ENCODE data around the gene PDZD2.

PDZD2 gene

GRCh38 chr5:31942546-31942945, 303.6 kb downstream of the PDZD2 start:
- no peak for DNase-seq (ENCODE audit: low read depth)
- TF ChIP-seq CTCF (IDR thresholded peaks at IDR 0.05; ENCODE audit: control insufficient read depth, insufficient read depth, low read depth, low read length, missing control alignments) = no peak
- no peak overlapping the region for H3K4me3 ChIP-seq (ENCODE audit: control insufficient read depth, low read depth, low read length)

GRCh38 chr5:31944684-31945445, 305.9 kb downstream of the PDZD2 start:
- no peak overlapping the region for H3K4me3 ChIP-seq (ENCODE audit: control insufficient read depth, low read depth, low read length)
- TF ChIP-seq CTCF (IDR thresholded peaks at IDR 0.05; ENCODE audit: control insufficient read depth, insufficient read depth, low read depth, low read length, missing control alignments) = no peak
- no peak for DNase-seq (ENCODE audit: low read depth)

GRCh38 chr5:31948006-31948405, 309.1 kb downstream of the PDZD2 start:
- no peak for TF ChIP-seq CTCF (IDR thresholded peaks at IDR 0.05; ENCODE audit: control insufficient read depth, insufficient read depth, low read depth, low read length, missing control alignments)
- DNase-seq (ENCODE audit: low read depth) = no peak
- no peak overlapping the region for H3K4me3 ChIP-seq (ENCODE audit: control insufficient read depth, low read depth, low read length)

- TF ChIP-seq CTCF (IDR thresholded peaks at IDR 0.05; ENCODE audit: control insufficient read depth, insufficient read depth, low read depth, low read length, missing control alignments) = no peak
- no peak for DNase-seq (ENCODE audit: low read depth)
- no peak overlapping the region for H3K4me3 ChIP-seq (ENCODE audit: control insufficient read depth, low read depth, low read length)
Observed at GRCh38 chr5:31952067-31952466, 313.1 kb downstream of the PDZD2 start.

- no peak overlapping the region for H3K4me3 ChIP-seq (ENCODE audit: control insufficient read depth, low read depth, low read length)
- no peak for DNase-seq (ENCODE audit: low read depth)
- no peak for TF ChIP-seq CTCF (IDR thresholded peaks at IDR 0.05; ENCODE audit: control insufficient read depth, insufficient read depth, low read depth, low read length, missing control alignments)
Observed at GRCh38 chr5:31954091-31954490, 315.2 kb downstream of the PDZD2 start.

- H3K4me3 ChIP-seq (ENCODE audit: control insufficient read depth, low read depth, low read length) = no peak overlapping the region
- DNase-seq (ENCODE audit: low read depth) = no peak
- TF ChIP-seq CTCF (IDR thresholded peaks at IDR 0.05; ENCODE audit: control insufficient read depth, insufficient read depth, low read depth, low read length, missing control alignments) = no peak
Observed at GRCh38 chr5:31957151-31957550, 318.2 kb downstream of the PDZD2 start.
